HG03025 (cell line): ENCODE results near the gene RAMP1.

Source experiments
- ATAC-seq: cut with Tn5 transposase; IDR thresholded peaks from one replicate; pipeline ENCODE4 v1.9.1; 2021; ENCODE audit warnings: mild to moderate bottlenecking, moderate library complexity; ENCODE audit not compliant: unreplicated experiment, low FRiP score

RAMP1 gene

GRCh38 chr2:237912271-237913192 lies 53.1 kb downstream of the RAMP1 start:
- ATAC-seq: no peak

GRCh38 chr2:237913193-237913917 lies 53.9 kb downstream of the RAMP1 start:
- no peak for ATAC-seq

- no peak for ATAC-seq
Observed at GRCh38 chr2:237915576-237915975, 56.2 kb downstream of the RAMP1 start.

GRCh38 chr2:237916296-237916695 lies 56.9 kb downstream of the RAMP1 start:
- ATAC-seq: no peak

GRCh38 chr2:237917696-237918374 lies 58.4 kb downstream of the RAMP1 start:
- ATAC-seq: no peak

- no peak for ATAC-seq
Observed at GRCh38 chr2:237919593-237919992, 60.2 kb downstream of the RAMP1 start.

- no peak for ATAC-seq
Observed at GRCh38 chr2:237920673-237921072, 61.2 kb downstream of the RAMP1 start.

- no peak for ATAC-seq
Observed at GRCh38 chr2:237921967-237922492, 62.6 kb downstream of the RAMP1 start.

GRCh38 chr2:237922641-237923361 lies 63.4 kb downstream of the RAMP1 start:
- no peak for ATAC-seq

- peak; percentile 82 for ATAC-seq
Observed at GRCh38 chr2:237923481-237924163, 64.2 kb downstream of the RAMP1 start.

- no peak for ATAC-seq
Observed at GRCh38 chr2:237924164-237924534, 64.7 kb downstream of the RAMP1 start.

- no peak for ATAC-seq
Observed at GRCh38 chr2:237927135-237927534, 67.7 kb downstream of the RAMP1 start.

- no peak for ATAC-seq
Observed at GRCh38 chr2:237927986-237928385, 68.6 kb downstream of the RAMP1 start.

GRCh38 chr2:237929979-237930378 lies 70.6 kb downstream of the RAMP1 start:
- no peak for ATAC-seq

GRCh38 chr2:237931205-237931721 lies 71.8 kb downstream of the RAMP1 start:
- no peak for ATAC-seq

- ATAC-seq: no peak
Observed at GRCh38 chr2:237932731-237933131, 73.3 kb downstream of the RAMP1 start.

- no peak for ATAC-seq
Observed at GRCh38 chr2:237934186-237934585, 74.8 kb downstream of the RAMP1 start.

GRCh38 chr2:237935740-237936452 lies 76.5 kb downstream of the RAMP1 start:
- no peak for ATAC-seq

- no peak for ATAC-seq
Observed at GRCh38 chr2:237939251-237939650, 79.8 kb downstream of the RAMP1 start.
